ENCODE measurements around the gene EXOC5.
"Not testable (repeated sequence)": the region's sequence is repeated elsewhere in the genome, so short reads cannot be mapped to it uniquely, and the experiment has no call there.

The EXOC5 gene

DNA sequence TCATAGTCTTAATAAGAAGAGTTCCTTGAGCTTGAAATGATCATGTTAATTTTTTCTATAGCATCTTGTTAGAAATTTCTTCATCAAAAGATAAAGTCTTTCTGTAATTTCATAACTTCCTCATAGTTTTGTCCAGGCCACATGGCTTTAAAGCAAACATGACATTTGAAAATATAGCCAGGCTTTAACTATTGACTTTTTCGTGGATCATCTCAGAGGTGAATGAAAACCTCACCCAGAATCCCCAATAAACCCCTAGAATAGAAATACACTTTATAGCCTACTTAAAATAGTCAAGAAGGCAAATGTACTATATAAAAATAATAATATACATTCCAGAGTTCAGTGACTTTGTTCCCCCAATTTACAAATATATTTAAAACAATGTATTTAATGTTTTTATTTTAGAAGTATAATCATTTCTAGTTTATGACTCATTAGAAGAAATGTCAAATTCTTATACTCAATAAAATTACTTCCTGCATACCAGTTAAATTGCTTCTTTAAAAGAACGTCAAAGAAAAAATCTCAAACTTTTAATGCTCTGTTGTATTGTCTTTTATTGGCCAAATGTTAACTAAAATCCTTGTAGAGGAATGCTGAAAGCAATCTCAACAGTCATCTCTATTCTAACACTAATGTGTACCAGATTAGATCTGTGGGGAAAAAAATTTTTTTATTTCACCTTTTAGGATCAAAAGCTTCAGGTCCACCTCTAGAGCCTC, 21.6 kb downstream of the EXOC5 start:
- no peak overlapping the region for H3K9ac ChIP-seq (ENCODE audit: low read depth, low read length)
- H3K4me3 ChIP-seq (ENCODE audit: low read length): no peak overlapping the region
- no peaks in the 10 kb centered on the region for H3K4me1 ChIP-seq (ENCODE audit: insufficient read depth, low read length)
- H3K27me3 ChIP-seq (ENCODE audit: insufficient read depth, low read length): no peaks in the 10 kb centered on the region
- no peak overlapping the region for H3K27ac ChIP-seq (ENCODE audit: low read length)
- no peaks in the 10 kb centered on the region for H3K9me3 ChIP-seq (ENCODE audit: insufficient read depth, low read depth, low read length)
- peaks cover 46% of the 10 kb centered on the region for H3K36me3 ChIP-seq (ENCODE audit: insufficient read depth, low read depth, low read length)

GRCh38 chr14:57245941-57246340, 22.8 kb downstream of the EXOC5 start:
- no peaks in the 10 kb centered on the region for H3K4me1 ChIP-seq (ENCODE audit: insufficient read depth, low read length)
- H3K27me3 ChIP-seq (ENCODE audit: insufficient read depth, low read length): no peaks in the 10 kb centered on the region
- no peak overlapping the region for H3K27ac ChIP-seq (ENCODE audit: low read length)
- no peak overlapping the region for H3K4me3 ChIP-seq (ENCODE audit: low read length)
- H3K9ac ChIP-seq (ENCODE audit: low read depth, low read length): no peak overlapping the region
- no peaks in the 10 kb centered on the region for H3K9me3 ChIP-seq (ENCODE audit: insufficient read depth, low read depth, low read length)
- H3K36me3 ChIP-seq (ENCODE audit: insufficient read depth, low read depth, low read length): peaks cover 52% of the 10 kb centered on the region

DNA sequence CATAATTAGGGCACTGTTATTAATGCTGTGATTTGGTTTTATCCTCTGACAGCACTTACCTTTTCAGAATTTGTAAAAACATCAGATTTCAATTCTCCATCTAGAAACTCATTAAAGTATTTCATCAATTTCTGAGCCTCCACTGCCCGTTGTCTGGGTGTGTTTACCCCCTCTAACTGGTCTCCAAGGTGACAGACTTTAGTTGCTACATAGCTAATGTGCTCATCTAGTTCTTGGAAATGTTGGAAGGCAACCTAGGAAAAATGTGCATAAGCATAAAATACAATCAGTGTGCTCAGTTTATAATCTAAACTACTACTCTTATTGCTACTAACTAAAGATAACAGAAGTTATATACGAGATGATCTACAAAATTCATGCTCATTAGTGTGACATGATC, 24.6 kb downstream of the EXOC5 start:
- no peak overlapping the region for H3K27ac ChIP-seq (ENCODE audit: low read length)
- H3K9ac ChIP-seq (ENCODE audit: low read depth, low read length): no peak overlapping the region
- no peaks in the 10 kb centered on the region for H3K9me3 ChIP-seq (ENCODE audit: insufficient read depth, low read depth, low read length)
- peaks cover 63% of the 10 kb centered on the region for H3K36me3 ChIP-seq (ENCODE audit: insufficient read depth, low read depth, low read length)
- H3K4me3 ChIP-seq (ENCODE audit: low read length): no peak overlapping the region
- no peaks in the 10 kb centered on the region for H3K4me1 ChIP-seq (ENCODE audit: insufficient read depth, low read length)
- no peaks in the 10 kb centered on the region for H3K27me3 ChIP-seq (ENCODE audit: insufficient read depth, low read length)

GRCh38 chr14:57243320-57243719, 25.4 kb downstream of the EXOC5 start:
- H3K27ac ChIP-seq (ENCODE audit: low read length): no peak overlapping the region
- no peaks in the 10 kb centered on the region for H3K4me1 ChIP-seq (ENCODE audit: insufficient read depth, low read length)
- H3K9me3 ChIP-seq (ENCODE audit: insufficient read depth, low read depth, low read length): no peaks in the 10 kb centered on the region
- no peaks in the 10 kb centered on the region for H3K27me3 ChIP-seq (ENCODE audit: insufficient read depth, low read length)
- no peak overlapping the region for H3K4me3 ChIP-seq (ENCODE audit: low read length)
- peaks cover 71% of the 10 kb centered on the region for H3K36me3 ChIP-seq (ENCODE audit: insufficient read depth, low read depth, low read length)
- no peak overlapping the region for H3K9ac ChIP-seq (ENCODE audit: low read depth, low read length)

DNA sequence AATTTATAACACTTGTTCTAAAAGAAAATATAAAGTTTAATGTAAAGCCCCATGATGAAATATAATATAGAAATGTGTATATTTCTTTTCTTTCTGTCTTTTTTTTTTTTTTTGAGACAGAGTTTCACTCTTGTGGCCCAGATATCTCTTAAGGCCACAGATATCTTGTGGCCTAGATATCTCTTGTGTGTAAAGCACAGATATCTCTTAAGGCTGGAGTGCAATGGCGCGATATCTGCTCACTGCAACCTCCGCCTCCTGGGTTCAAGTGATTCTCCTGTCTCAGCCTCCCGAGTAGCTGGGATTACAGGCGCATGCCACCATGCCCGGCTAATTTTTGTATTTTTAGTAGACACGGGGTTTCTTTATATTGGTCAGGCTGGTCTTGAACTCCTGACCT, 28.6 kb downstream of the EXOC5 start:
- H3K27ac ChIP-seq (ENCODE audit: low read length); H3K9me3 ChIP-seq (ENCODE audit: insufficient read depth, low read depth, low read length); H3K4me3 ChIP-seq (ENCODE audit: low read length); H3K9ac ChIP-seq (ENCODE audit: low read depth, low read length); H3K4me1 ChIP-seq (ENCODE audit: insufficient read depth, low read length); H3K27me3 ChIP-seq (ENCODE audit: insufficient read depth, low read length): not testable (repeated sequence)
- H3K36me3 ChIP-seq (ENCODE audit: insufficient read depth, low read depth, low read length): peaks cover 63% of the 10 kb centered on the region

- H3K27me3 ChIP-seq (ENCODE audit: insufficient read depth, low read length): no peaks in the 10 kb centered on the region
- H3K9me3 ChIP-seq (ENCODE audit: insufficient read depth, low read depth, low read length): no peaks in the 10 kb centered on the region
- H3K27ac ChIP-seq (ENCODE audit: low read length): no peak overlapping the region
- no peaks in the 10 kb centered on the region for H3K4me1 ChIP-seq (ENCODE audit: insufficient read depth, low read length)
- H3K36me3 ChIP-seq (ENCODE audit: insufficient read depth, low read depth, low read length): peaks cover 78% of the 10 kb centered on the region
- H3K4me3 ChIP-seq (ENCODE audit: low read length): no peak overlapping the region
- no peak overlapping the region for H3K9ac ChIP-seq (ENCODE audit: low read depth, low read length)
Observed at GRCh38 chr14:57232006-57232405, 36.7 kb downstream of the EXOC5 start.

GRCh38 chr14:57228320-57228719, 40.4 kb downstream of the EXOC5 start:
- H3K9me3 ChIP-seq (ENCODE audit: insufficient read depth, low read depth, low read length); H3K4me3 ChIP-seq (ENCODE audit: low read length); H3K27ac ChIP-seq (ENCODE audit: low read length); H3K9ac ChIP-seq (ENCODE audit: low read depth, low read length); H3K27me3 ChIP-seq (ENCODE audit: insufficient read depth, low read length): not testable (repeated sequence)
- peaks cover 23% of the 10 kb centered on the region; the same call in 1 of the 2 replicates for H3K4me1 ChIP-seq (ENCODE audit: insufficient read depth, low read length)
- H3K36me3 ChIP-seq (ENCODE audit: insufficient read depth, low read depth, low read length): peaks cover 54% of the 10 kb centered on the region

GRCh38 chr14:57227083-57227482, 41.6 kb downstream of the EXOC5 start:
- H3K27me3 ChIP-seq (ENCODE audit: insufficient read depth, low read length): no peaks in the 10 kb centered on the region
- H3K4me1 ChIP-seq (ENCODE audit: insufficient read depth, low read length): peaks cover 25% of the 10 kb centered on the region; the same call in 1 of the 2 replicates
- no peak overlapping the region for H3K27ac ChIP-seq (ENCODE audit: low read length)
- no peak overlapping the region for H3K4me3 ChIP-seq (ENCODE audit: low read length)
- no peaks in the 10 kb centered on the region for H3K9me3 ChIP-seq (ENCODE audit: insufficient read depth, low read depth, low read length)
- H3K9ac ChIP-seq (ENCODE audit: low read depth, low read length): no peak overlapping the region
- peaks cover 44% of the 10 kb centered on the region for H3K36me3 ChIP-seq (ENCODE audit: insufficient read depth, low read depth, low read length)

- Histone ChIP-seq H3K36me3 (ENCODE audit: insufficient read depth, low read depth, low read length) (peaks cover 38% of the 10 kb centered on the region), H3K4me1 (ENCODE audit: insufficient read depth, low read length) (peaks cover 25% of the 10 kb centered on the region; the same call in 1 of the 2 replicates)
Observed at GRCh38 chr14:57221931-57222330, 46.8 kb downstream of the EXOC5 start.

DNA sequence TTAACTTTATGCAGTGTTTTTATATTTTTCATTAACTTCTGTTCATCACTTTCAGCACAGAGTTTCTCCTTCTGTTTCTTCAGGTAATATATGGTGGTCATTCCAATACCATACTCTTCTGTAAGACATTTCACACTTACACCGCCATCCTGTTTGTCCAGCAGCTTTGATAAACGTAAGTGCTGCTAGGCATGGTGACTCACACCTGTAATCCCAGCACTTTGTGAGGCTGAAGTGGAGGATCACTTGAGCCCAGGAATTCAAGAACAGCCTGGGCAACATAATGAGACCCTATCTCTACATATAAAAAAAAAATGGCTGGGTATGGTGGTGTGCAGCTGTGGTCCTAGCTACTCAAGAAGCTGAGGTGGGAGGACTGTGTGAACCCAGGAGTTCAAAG, 55.8 kb downstream of the EXOC5 start:
- Histone ChIP-seq H3K36me3 (ENCODE audit: insufficient read depth, low read depth, low read length) (peaks cover 71% of the 10 kb centered on the region), H3K9ac (ENCODE audit: low read depth, low read length) (no peak overlapping the region), H3K4me1 (ENCODE audit: insufficient read depth, low read length) (no peaks in the 10 kb centered on the region), H3K4me3 (ENCODE audit: low read length) (no peak overlapping the region), H3K27me3 (ENCODE audit: insufficient read depth, low read length) (no peaks in the 10 kb centered on the region), H3K27ac (ENCODE audit: low read length) (no peak overlapping the region), H3K9me3 (ENCODE audit: insufficient read depth, low read depth, low read length) (no peaks in the 10 kb centered on the region)

More at GRCh38 chr14:57221931-57222330, 46.8 kb downstream of the EXOC5 start:
- H3K27ac ChIP-seq (ENCODE audit: low read length): no peak overlapping the region
- H3K27me3 ChIP-seq (ENCODE audit: insufficient read depth, low read length): no peaks in the 10 kb centered on the region
- no peaks in the 10 kb centered on the region for H3K9me3 ChIP-seq (ENCODE audit: insufficient read depth, low read depth, low read length)
- H3K9ac ChIP-seq (ENCODE audit: low read depth, low read length): no peak overlapping the region
- no peak overlapping the region for H3K4me3 ChIP-seq (ENCODE audit: low read length)

GRCh38 chr14:57209561-57209960, 59.1 kb downstream of the EXOC5 start:
- no peak overlapping the region for H3K27ac ChIP-seq (ENCODE audit: low read length)
- H3K4me3 ChIP-seq (ENCODE audit: low read length): no peak overlapping the region
- H3K9me3 ChIP-seq (ENCODE audit: insufficient read depth, low read depth, low read length): no peaks in the 10 kb centered on the region
- H3K9ac ChIP-seq (ENCODE audit: low read depth, low read length): no peak overlapping the region
- no peaks in the 10 kb centered on the region for H3K4me1 ChIP-seq (ENCODE audit: insufficient read depth, low read length)
- no peaks in the 10 kb centered on the region for H3K27me3 ChIP-seq (ENCODE audit: insufficient read depth, low read length)
- peaks cover 51% of the 10 kb centered on the region for H3K36me3 ChIP-seq (ENCODE audit: insufficient read depth, low read depth, low read length)

- Histone ChIP-seq H3K27ac (ENCODE audit: low read length) (no peak overlapping the region), H3K36me3 (ENCODE audit: insufficient read depth, low read depth, low read length) (peaks cover 24% of the 10 kb centered on the region), H3K9ac (ENCODE audit: low read depth, low read length) (no peak overlapping the region), H3K4me3 (ENCODE audit: low read length) (no peak overlapping the region), H3K27me3 (ENCODE audit: insufficient read depth, low read length) (no peaks in the 10 kb centered on the region), H3K9me3 (ENCODE audit: insufficient read depth, low read depth, low read length) (no peaks in the 10 kb centered on the region), H3K4me1 (ENCODE audit: insufficient read depth, low read length) (no peaks in the 10 kb centered on the region)
Observed at GRCh38 chr14:57205938-57206337, 62.8 kb downstream of the EXOC5 start.

All from iPS-20b (cell line).